Liver (tissue), 9 donors: ENCODE results near the gene PFDN6. TPM values are rescaled to one million over a fixed set of nuclear protein-coding genes. Genes with fewer than 3 reads are reported as not detected.

Experiments
- DNase-seq: peaks from one replicate; pipeline ENCODE4 v3.0.0-alpha.2; 2017; ENCODE audit warnings: low spot score
- H3K27ac ChIP-seq, 2 donors: one replicate each; pipeline ENCODE4 v1.7.0; 2013; ENCODE audit warnings: inconsistent platforms in 2 of 2, low read length in 2 of 2, control low read depth in 1 of 2, low read depth in 1 of 2, mild to moderate bottlenecking in 1 of 2
- H3K27me3 ChIP-seq, 4 donors: one replicate each; pipeline versions ENCODE4 v1.6.1 to v1.7.0; 2013; ENCODE audit warnings: low read length in 3 of 4, inconsistent platforms in 1 of 4, mild to moderate bottlenecking in 1 of 4, moderate library complexity in 1 of 4; ENCODE audit not compliant: control insufficient read depth in 4 of 4, insufficient read depth in 4 of 4
- H3K36me3 ChIP-seq, 4 donors: one replicate each; pipeline versions ENCODE4 v1.6.1 to v1.7.0; 2013; ENCODE audit warnings: low read length in 3 of 4, mild to moderate bottlenecking in 3 of 4, low read depth in 1 of 4, moderate library complexity in 1 of 4; ENCODE audit not compliant: control insufficient read depth in 4 of 4, insufficient read depth in 3 of 4
- H3K4me1 ChIP-seq, 4 donors: one replicate each; pipeline versions ENCODE4 v1.6.1 to v1.7.0; 2013; ENCODE audit warnings: low read length in 3 of 4, mild to moderate bottlenecking in 3 of 4, moderate library complexity in 1 of 4; ENCODE audit not compliant: control insufficient read depth in 4 of 4, insufficient read depth in 4 of 4
- H3K4me3 ChIP-seq, 3 donors: one replicate each; pipeline versions ENCODE4 v1.6.1 to v1.7.0; 2013; ENCODE audit warnings: low read length in 3 of 3, control low read depth in 1 of 3, low read depth in 1 of 3, mild to moderate bottlenecking in 1 of 3
- H3K9ac ChIP-seq, 2 donors: one replicate each; pipeline ENCODE4 v1.7.0; 2013; ENCODE audit warnings: low read length in 2 of 2, mild to moderate bottlenecking in 2 of 2, moderate library complexity in 2 of 2, control low read depth in 1 of 2, low read depth in 1 of 2
- H3K9me3 ChIP-seq, 4 donors: one replicate each; pipeline versions ENCODE4 v1.6.1 to v1.7.0; 2013; ENCODE audit warnings: low read length in 3 of 4; ENCODE audit not compliant: control insufficient read depth in 4 of 4
- ATF3 ChIP-seq: IDR thresholded peaks from 2 replicates; pipeline ENCODE4 v1.6.1; 2016; ENCODE audit warnings: antibody characterized with exemption
- CTCF ChIP-seq: fragments of 150-350 bp; IDR thresholded peaks from 2 replicates; pipeline ENCODE4 v1.5.1; 2017; ENCODE audit warnings: improper control_type of control experiment, low read depth, low read length; ENCODE audit not compliant: missing input control
- FOXA1 ChIP-seq: IDR thresholded peaks from 2 replicates; pipeline ENCODE4 v1.6.1; 2016; ENCODE audit warnings: antibody characterized with exemption
- FOXA2 ChIP-seq: IDR thresholded peaks from 2 replicates; pipeline ENCODE4 v1.6.1; 2016; ENCODE audit warnings: antibody characterized with exemption
- GABPA ChIP-seq, 2 donors: IDR thresholded peaks in 1 of 2; conservative IDR thresholded peaks in 1 of 2; 2 replicates each; pipeline ENCODE4 v1.6.1; 2016; ENCODE audit warnings: antibody characterized with exemption in 2 of 2, mild to moderate bottlenecking in 1 of 2, moderate library complexity in 1 of 2
- HNF4A ChIP-seq, 2 donors: conservative IDR thresholded peaks; 2 replicates each; pipeline ENCODE4 v1.6.1; 2016; ENCODE audit warnings: antibody characterized with exemption in 2 of 2, mild to moderate bottlenecking in 2 of 2
- JUND ChIP-seq, 2 donors: IDR thresholded peaks; 2 replicates each; pipeline ENCODE4 v1.6.1; 2016; ENCODE audit warnings: antibody characterized with exemption in 2 of 2
- MAX ChIP-seq: IDR thresholded peaks from 2 replicates; pipeline ENCODE4 v1.6.1; 2016; ENCODE audit warnings: antibody characterized with exemption
- NR2F2 ChIP-seq: IDR thresholded peaks from 2 replicates; pipeline ENCODE4 v1.6.1; 2016; ENCODE audit warnings: antibody characterized with exemption
- RAD21 ChIP-seq, 2 donors: IDR thresholded peaks; 2 replicates each; pipeline ENCODE4 v1.6.1; 2016; ENCODE audit warnings: antibody characterized with exemption in 2 of 2, mild to moderate bottlenecking in 2 of 2
- REST ChIP-seq: IDR thresholded peaks from 2 replicates; pipeline ENCODE4 v1.6.1; 2016; ENCODE audit warnings: antibody characterized with exemption, mild to moderate bottlenecking
- SP1 ChIP-seq: IDR thresholded peaks from 2 replicates; pipeline ENCODE4 v1.6.1; 2018; ENCODE audit warnings: antibody characterized with exemption, mild to moderate bottlenecking
- TAF1 ChIP-seq: conservative IDR thresholded peaks from 2 replicates; pipeline ENCODE4 v1.6.1; 2016; ENCODE audit warnings: antibody characterized with exemption, mild to moderate bottlenecking
- YY1 ChIP-seq: IDR thresholded peaks from 2 replicates; pipeline ENCODE4 v1.6.1; 2016; ENCODE audit warnings: antibody characterized with exemption, mild to moderate bottlenecking
- ZBTB33 ChIP-seq: IDR thresholded peaks from 2 replicates; pipeline ENCODE4 v1.6.1; 2016; ENCODE audit warnings: antibody characterized with exemption
- WGBS: extraction: QIAGEN DNeasy Blood & Tissue Kit; methylation state at CpG from one replicate; pipeline ENCODE4 v1.1.7; 2013; 5-methylcytosine and 5-hydroxymethylcytosine counted together
- polyA plus RNA-seq, 2 donors: library from polyadenylated mRNA; stranded (reverse) in 1 of 2; unstranded in 1 of 2; fragments of 200-250 nt in 1 of 2; fragments of >200 nt in 1 of 2; fragmentation: Nextera tagmentation in 1 of 2; extraction: Ambion mirVana in 1 of 2; gene quantifications; one replicate each; pipeline versions ENCODE4 v1.2.1 to v1.2.3, GENCODE V29; 2013 to 2015
- total RNA-seq, 2 donors: library from RNA; depleted of rRNA; stranded (reverse); fragments of >200 nt; gene quantifications; one replicate each; pipeline ENCODE4 v1.2.3, GENCODE V29; 2014
- donor health status: healthy.
- donor health status: healthy.
- donor health status: healthy.
- donor health status: healthy.
- donor health status: healthy.

PFDN6 gene
- total and polyA plus RNA-seq, 4 donors = 6.5 to 60.1 (median 17.4) TPM

GRCh38 chr6:33277663-33278391 lies 11.6 kb upstream of the PFDN6 start (continued):
- no peak for TF ChIP-seq CTCF

GRCh38 chr6:33278392-33278741 lies 11.0 kb upstream of the PFDN6 start:
- Histone ChIP-seq H3K9ac (no peak overlapping the region), H3K9me3 (no peaks in the 10 kb centered on the region), H3K27me3 (no peaks in the 10 kb centered on the region), H3K27ac (no peak overlapping the region), H3K4me1 (peaks cover 5 to 38% (median 24%) of the 10 kb centered on the region in 4 donors), H3K36me3 (peaks cover 0 to 52% (median 14%) of the 10 kb centered on the region in 4 donors), H3K4me3 (no peak overlapping the region)
- TF ChIP-seq FOXA1 (no peak), FOXA2 (no peak), ATF3 (no peak), REST (no peak), JUND (IDR thresholded peaks at IDR 0.05) (no peak), TAF1 (no peak), CTCF (no peak), YY1 (no peak), HNF4A (conservative IDR thresholded peaks at IDR 0.05) (no peak), MAX (no peak), ZBTB33 (no peak), NR2F2 (no peak), SP1 (no peak), RAD21 (IDR thresholded peaks at IDR 0.05) (no peak), GABPA (IDR thresholded peaks at IDR 0.05 in 1 of 2, conservative IDR thresholded peaks at IDR 0.05 in 1 of 2) (no peak)
- 84% methylated on average over 9 of the region's 9 CpGs for whole genome bisulfite sequencing
- no peak for DNase-seq
